Cardiac fibroblast (primary cell): ENCODE data around the gene MYCBPAP.

Experiments
- DNase-seq, 2 donors: peaks; one replicate each; pipeline versions ENCODE4 v3.0.0 to v3.0.0-alpha.2; 2010; ENCODE audit warnings: low read depth in 2 of 2
- H3K4me3 ChIP-seq, 2 donors: replicated peaks in 1 of 2; 1 replicate in 1 of 2; 2 replicates in 1 of 2; pipeline ENCODE4 v1.5.1; 2011; ENCODE audit warnings: low read depth in 2 of 2, low read length in 2 of 2, mild to moderate bottlenecking in 2 of 2, moderate library complexity in 1 of 2
- TF ChIP-seq, protein P1 (sequence below): IDR thresholded peaks from one replicate; pipeline ENCODE4 v1.5.1; 2011; ENCODE audit warnings: low read depth, mild to moderate bottlenecking, low read length, inconsistent platforms

The MYCBPAP gene

DNA sequence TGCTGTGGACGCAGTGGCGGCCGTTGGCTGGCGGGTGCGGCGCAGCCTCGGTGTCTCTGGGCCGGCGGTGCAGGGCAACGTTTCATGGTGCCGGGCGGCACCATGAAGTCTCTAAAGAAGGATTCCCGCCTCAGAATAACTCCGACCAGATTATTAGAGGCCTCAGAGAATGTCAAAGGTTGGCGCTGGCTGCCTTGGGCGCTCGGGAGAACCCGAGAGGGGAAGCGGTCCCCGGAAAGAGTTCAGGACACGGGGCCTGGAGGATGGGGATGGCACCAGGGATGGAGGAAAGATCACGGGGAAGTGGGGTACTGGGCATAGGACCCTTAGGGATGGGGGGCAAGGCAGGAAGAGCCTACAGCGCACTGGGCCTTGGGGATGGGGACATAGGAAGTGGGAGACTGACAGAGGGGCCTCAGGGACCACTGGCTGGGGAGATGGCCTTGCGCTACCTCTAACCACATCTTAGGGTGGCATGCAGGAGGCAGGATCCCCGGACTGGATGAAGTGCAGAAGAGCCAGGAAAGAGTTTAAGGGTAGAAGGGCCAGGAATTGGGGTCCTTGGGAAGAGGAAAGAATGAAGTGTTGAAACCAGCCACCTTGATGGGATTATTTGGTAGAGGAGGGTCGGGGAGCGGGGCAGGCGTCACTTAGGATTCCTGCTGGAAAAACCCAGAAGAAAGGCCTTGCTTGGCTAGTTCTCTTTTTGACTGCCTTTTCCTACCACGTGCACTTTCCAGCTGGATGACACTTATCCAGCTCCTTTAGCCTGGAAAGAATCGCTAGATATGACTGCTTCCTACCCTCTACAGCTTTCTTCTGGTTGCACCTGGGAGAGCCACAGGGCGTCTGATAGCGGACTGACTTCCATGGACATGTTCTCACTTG, 578 bp downstream of the MYCBPAP start:
- TF ChIP-seq, protein P1, sequence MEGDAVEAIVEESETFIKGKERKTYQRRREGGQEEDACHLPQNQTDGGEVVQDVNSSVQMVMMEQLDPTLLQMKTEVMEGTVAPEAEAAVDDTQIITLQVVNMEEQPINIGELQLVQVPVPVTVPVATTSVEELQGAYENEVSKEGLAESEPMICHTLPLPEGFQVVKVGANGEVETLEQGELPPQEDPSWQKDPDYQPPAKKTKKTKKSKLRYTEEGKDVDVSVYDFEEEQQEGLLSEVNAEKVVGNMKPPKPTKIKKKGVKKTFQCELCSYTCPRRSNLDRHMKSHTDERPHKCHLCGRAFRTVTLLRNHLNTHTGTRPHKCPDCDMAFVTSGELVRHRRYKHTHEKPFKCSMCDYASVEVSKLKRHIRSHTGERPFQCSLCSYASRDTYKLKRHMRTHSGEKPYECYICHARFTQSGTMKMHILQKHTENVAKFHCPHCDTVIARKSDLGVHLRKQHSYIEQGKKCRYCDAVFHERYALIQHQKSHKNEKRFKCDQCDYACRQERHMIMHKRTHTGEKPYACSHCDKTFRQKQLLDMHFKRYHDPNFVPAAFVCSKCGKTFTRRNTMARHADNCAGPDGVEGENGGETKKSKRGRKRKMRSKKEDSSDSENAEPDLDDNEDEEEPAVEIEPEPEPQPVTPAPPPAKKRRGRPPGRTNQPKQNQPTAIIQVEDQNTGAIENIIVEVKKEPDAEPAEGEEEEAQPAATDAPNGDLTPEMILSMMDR = no peak
- H3K4me3 ChIP-seq = peak overlapping the region; percentile 35 to 55
- DNase-seq = no peak

- TF ChIP-seq, protein P1 = no peak
- DNase-seq = peak in 1 of 2 donors; percentile 45
- no peak overlapping the region for H3K4me3 ChIP-seq
These were observed 2.8 kb downstream of the MYCBPAP start for GRCh38 chr17:50511058-50511457.

DNA sequence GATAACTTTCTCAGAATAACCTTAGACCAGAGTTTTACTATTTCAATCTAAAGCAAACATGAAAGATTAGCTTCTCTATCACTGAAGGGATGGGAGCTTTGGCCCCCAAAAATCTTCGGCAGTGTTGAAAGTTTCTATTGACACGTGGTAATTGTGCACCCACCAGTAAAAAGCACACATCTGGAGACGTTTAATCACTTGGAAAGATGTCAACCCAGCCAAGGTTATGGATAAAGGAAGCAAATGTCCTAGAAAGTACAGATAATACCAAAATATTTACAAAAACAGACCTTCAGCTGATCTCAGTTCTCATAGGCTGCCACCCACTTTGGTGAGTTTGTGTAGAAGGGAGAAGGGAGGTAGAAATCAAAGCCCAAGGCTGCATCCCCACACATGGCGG, 5.3 kb downstream of the MYCBPAP start:
- no peak for DNase-seq

DNA sequence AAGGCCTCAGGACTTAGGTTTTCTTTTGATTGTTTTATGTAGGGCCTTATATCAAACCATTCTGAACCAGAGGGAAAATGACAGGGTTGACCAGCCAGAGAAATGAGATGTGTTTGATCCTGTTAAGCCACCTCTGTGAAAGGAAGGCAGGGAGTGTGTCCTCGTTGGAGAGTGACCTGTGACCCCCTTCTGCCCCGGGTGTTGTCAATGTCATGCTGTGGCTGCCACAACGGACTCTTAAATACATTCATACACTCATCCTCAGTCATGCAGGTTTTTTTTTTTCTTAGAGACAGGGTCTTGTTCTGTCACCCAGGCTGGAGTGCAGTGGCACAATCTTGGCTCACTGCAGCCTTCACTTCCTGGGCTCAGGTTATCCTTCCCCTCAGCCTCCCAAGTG, 6.1 kb downstream of the MYCBPAP start:
- DNase-seq = no peak
- TF ChIP-seq, protein P1 = no peak
- no peak overlapping the region for H3K4me3 ChIP-seq

More for the DNA sequence above, 5.3 kb downstream of the MYCBPAP start:
- TF ChIP-seq, protein P1 = no peak
- no peak overlapping the region for H3K4me3 ChIP-seq

- peak; percentile 69 to 80 for DNase-seq
- TF ChIP-seq, protein P1 = no peak
- no peak overlapping the region for H3K4me3 ChIP-seq
These were observed 6.9 kb downstream of the MYCBPAP start for GRCh38 chr17:50514936-50515702.

- TF ChIP-seq, protein P1 = no peak
- no peak overlapping the region for H3K4me3 ChIP-seq
- no peak for DNase-seq
These were observed 8.8 kb downstream of the MYCBPAP start for GRCh38 chr17:50517011-50517410.
